DOHH2 (cell line): ENCODE results near the gene SERPINB2.

Experiments
- H3F3A ChIP-seq: fragments of 200-600 bp; sonication (generic), shearing (Covaris generic); 2 replicates; pipeline ENCODE4 v1.6.0; 2016; ENCODE audit warnings: antibody characterized with exemption, mild to moderate bottlenecking; ENCODE audit not compliant: control insufficient read depth, insufficient read depth
- H3K27ac ChIP-seq: fragments of 200-600 bp; sonication (generic); 2 replicates; pipeline ENCODE4 v1.5.1; 2014; ENCODE audit warnings: low read depth, mild to moderate bottlenecking, low read length, moderate library complexity
- H3K27me3 ChIP-seq: fragments of 200-600 bp; sonication (generic); 2 replicates; pipeline ENCODE4 v1.6.1; 2014; ENCODE audit warnings: mild to moderate bottlenecking, low read length, mixed read lengths; ENCODE audit not compliant: control insufficient read depth
- H3K36me3 ChIP-seq: fragments of 200-600 bp; sonication (generic); 2 replicates; pipeline ENCODE4 v1.6.1; 2014; ENCODE audit warnings: mild to moderate bottlenecking, low read length, moderate library complexity, mixed read lengths; ENCODE audit not compliant: control insufficient read depth
- H3K4me1 ChIP-seq: fragments of 200-600 bp; sonication (generic); 2 replicates; pipeline ENCODE4 v1.6.1; 2014; ENCODE audit warnings: mild to moderate bottlenecking, low read length, mixed read lengths; ENCODE audit not compliant: control insufficient read depth
- H3K4me2 ChIP-seq: fragments of 200-600 bp; sonication (generic); 2 replicates; pipeline ENCODE4 v1.6.0; 2014; ENCODE audit warnings: mild to moderate bottlenecking, low read length, moderate library complexity
- H3K4me3 ChIP-seq: fragments of 200-600 bp; sonication (generic); 2 replicates; pipeline ENCODE4 v1.5.1; 2014; ENCODE audit warnings: mild to moderate bottlenecking, low read length, mixed read lengths
- H3K79me2 ChIP-seq: fragments of 200-600 bp; sonication (generic); 2 replicates; pipeline ENCODE4 v1.6.1; 2014; ENCODE audit warnings: mild to moderate bottlenecking, low read length, mixed read lengths; ENCODE audit not compliant: control insufficient read depth
- H3K9me2 ChIP-seq: fragments of 200-600 bp; sonication (generic); replicated peaks from 2 replicates; pipeline ENCODE4 v1.6.1; 2014; ENCODE audit warnings: mild to moderate bottlenecking, low read length, mixed read lengths; ENCODE audit not compliant: control insufficient read depth
- H3K9me3 ChIP-seq: fragments of 200-600 bp; sonication (generic); 2 replicates; pipeline ENCODE4 v1.6.1; 2014; ENCODE audit warnings: antibody characterized with exemption, low read length, mixed read lengths; ENCODE audit not compliant: control insufficient read depth, insufficient read depth
- H4K20me1 ChIP-seq: fragments of 200-600 bp; sonication (generic); 2 replicates; pipeline ENCODE4 v1.6.0; 2014; ENCODE audit warnings: low read depth, mild to moderate bottlenecking, antibody characterized with exemption, low read length, moderate library complexity; ENCODE audit not compliant: control insufficient read depth, insufficient read depth
- EZH2phosphoT487 ChIP-seq: fragments of 200-600 bp; sonication (generic); IDR thresholded peaks from 2 replicates; pipeline ENCODE4 v1.6.1; 2017; ENCODE audit warnings: borderline replicate concordance, mild to moderate bottlenecking, antibody characterized with exemption, low read length, moderate library complexity, mixed read lengths
- TF ChIP-seq, protein P1 (sequence below): fragments of 200-600 bp; sonication (generic); IDR thresholded peaks from one replicate; pipeline ENCODE4 v1.5.1; 2014; ENCODE audit warnings: antibody characterized with exemption, mild to moderate bottlenecking, low read depth, low read length; ENCODE audit not compliant: poor library complexity, severe bottlenecking

SERPINB2 gene

DNA sequence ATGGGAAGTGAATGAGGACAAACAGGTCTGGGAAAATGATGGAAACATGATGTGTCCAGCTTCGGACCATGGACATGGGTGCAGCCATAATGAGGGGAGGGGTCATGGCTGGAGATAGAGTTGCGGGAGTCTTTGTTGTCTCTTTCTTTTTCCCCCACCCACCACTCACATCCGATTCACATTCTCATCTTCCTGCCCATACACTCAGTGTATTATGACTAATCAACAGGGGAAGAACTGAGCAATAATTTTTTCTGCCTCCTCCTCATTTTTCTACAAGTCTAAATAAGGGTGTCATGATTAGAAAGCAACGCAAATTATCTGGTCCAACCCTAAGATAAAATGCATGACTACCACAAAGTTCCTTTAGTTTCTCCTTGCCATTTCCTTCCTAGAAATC is 5.7 kb upstream of the SERPINB2 start:
- Histone ChIP-seq H3K4me3 (no peak overlapping the region), H4K20me1 (no peaks in the 10 kb centered on the region), H3K27ac (no peak overlapping the region), H3K4me1 (no peaks in the 10 kb centered on the region), H3K4me2 (no peak overlapping the region), H3K9me3 (no peaks in the 10 kb centered on the region), H3K79me2 (no peaks in the 10 kb centered on the region), H3F3A (no peaks in the 10 kb centered on the region), H3K36me3 (no peaks in the 10 kb centered on the region), H3K27me3 (peaks cover 12% of the 10 kb centered on the region), H3K9me2 (no peaks in the 10 kb centered on the region)
- TF ChIP-seq EZH2phosphoT487: no peak
- TF ChIP-seq, protein P1, sequence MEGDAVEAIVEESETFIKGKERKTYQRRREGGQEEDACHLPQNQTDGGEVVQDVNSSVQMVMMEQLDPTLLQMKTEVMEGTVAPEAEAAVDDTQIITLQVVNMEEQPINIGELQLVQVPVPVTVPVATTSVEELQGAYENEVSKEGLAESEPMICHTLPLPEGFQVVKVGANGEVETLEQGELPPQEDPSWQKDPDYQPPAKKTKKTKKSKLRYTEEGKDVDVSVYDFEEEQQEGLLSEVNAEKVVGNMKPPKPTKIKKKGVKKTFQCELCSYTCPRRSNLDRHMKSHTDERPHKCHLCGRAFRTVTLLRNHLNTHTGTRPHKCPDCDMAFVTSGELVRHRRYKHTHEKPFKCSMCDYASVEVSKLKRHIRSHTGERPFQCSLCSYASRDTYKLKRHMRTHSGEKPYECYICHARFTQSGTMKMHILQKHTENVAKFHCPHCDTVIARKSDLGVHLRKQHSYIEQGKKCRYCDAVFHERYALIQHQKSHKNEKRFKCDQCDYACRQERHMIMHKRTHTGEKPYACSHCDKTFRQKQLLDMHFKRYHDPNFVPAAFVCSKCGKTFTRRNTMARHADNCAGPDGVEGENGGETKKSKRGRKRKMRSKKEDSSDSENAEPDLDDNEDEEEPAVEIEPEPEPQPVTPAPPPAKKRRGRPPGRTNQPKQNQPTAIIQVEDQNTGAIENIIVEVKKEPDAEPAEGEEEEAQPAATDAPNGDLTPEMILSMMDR: no peak

DNA sequence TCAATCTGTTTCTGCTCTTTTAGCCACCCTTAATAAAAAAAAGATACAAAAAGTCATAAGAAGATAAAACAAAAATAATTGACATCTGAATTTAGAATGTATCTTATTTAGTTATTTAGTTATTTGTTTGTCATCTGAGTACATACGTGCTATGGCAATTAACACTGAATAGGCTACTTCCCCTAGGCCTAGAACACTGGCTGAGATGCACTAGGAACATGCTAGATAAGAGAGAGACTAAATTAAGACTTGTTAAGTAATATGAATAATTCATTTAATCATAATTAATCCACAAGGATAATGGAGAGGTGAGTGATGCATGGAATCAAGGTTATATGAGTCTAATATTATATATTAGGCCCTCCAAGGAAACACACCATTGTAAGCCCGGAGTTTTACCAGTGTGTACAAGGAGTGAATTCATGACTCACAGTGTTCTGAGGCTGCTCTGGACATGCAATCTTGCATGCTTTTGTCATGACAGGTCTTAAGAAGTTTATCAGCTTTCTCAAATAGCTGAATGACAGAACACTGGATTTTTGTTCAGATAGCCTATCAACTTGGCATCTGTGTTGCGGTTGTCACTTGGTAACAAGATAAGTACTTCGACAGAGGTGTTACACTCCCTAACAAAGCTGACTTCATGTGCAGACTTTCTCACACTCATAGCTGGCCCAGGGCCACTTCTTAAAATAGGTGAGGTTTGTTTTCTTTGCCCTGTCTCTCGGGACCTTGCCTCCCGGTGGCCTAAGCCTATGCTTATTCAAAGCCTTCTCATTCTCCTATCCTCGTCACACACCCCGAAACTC is 5.0 kb upstream of the SERPINB2 start:
- H3K4me2 ChIP-seq: no peak overlapping the region

DNA sequence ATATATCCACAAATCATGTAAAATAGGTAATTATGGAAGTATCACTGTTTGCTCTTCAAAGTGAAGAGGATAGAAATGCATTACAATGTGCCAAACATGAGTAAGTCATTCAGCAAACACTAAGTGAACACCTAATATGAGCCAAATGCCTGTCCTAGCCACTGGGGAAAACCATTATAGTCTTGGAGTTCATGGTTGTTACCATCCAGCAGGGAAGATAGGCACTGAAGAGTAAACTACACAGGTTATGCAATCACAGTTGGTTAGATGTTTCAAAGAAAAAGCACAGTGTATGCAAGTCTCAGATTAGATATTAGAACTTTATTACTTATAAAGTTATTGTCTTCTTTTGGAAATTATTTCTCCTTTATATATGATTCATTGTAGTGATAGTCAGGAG is 3.9 kb upstream of the SERPINB2 start:
- Histone ChIP-seq H3K4me3 (no peak overlapping the region), H3F3A (no peaks in the 10 kb centered on the region)

More for the DNA sequence above, 5.0 kb upstream of the SERPINB2 start:
- Histone ChIP-seq H3K4me1 (no peaks in the 10 kb centered on the region), H3K79me2 (no peaks in the 10 kb centered on the region), H3K9me2 (no peaks in the 10 kb centered on the region), H3F3A (no peaks in the 10 kb centered on the region), H3K36me3 (no peaks in the 10 kb centered on the region), H4K20me1 (no peaks in the 10 kb centered on the region), H3K9me3 (no peaks in the 10 kb centered on the region), H3K27ac (no peak overlapping the region), H3K4me3 (no peak overlapping the region), H3K27me3 (peaks cover 13% of the 10 kb centered on the region)
- no peak for TF ChIP-seq EZH2phosphoT487
- TF ChIP-seq, protein P1: no peak

More for the DNA sequence above, 3.9 kb upstream of the SERPINB2 start:
- H3K9me2 ChIP-seq: no peaks in the 10 kb centered on the region
- no peak overlapping the region for H3K4me2 ChIP-seq
- H3K27ac ChIP-seq: no peak overlapping the region
- TF ChIP-seq, protein P1: no peak
- H3K27me3 ChIP-seq: peaks cover 15% of the 10 kb centered on the region
- H4K20me1 ChIP-seq: no peaks in the 10 kb centered on the region
- no peaks in the 10 kb centered on the region for H3K79me2 ChIP-seq
- H3K9me3 ChIP-seq: no peaks in the 10 kb centered on the region
- no peaks in the 10 kb centered on the region for H3K4me1 ChIP-seq
- no peaks in the 10 kb centered on the region for H3K36me3 ChIP-seq
